PC-9 (cell line): Measurements from ENCODE around the gene RNF141. TPM values are rescaled to one million over a fixed set of nuclear protein-coding genes. Genes with fewer than 3 reads are reported as not detected.

Experiments
- BruUV-seq: library from RNA; stranded (reverse); fragments of 400-500 nt; replicated peaks from 2 replicates; lab custom pipeline; 2021; lab: Mats Ljungman, UMichigan
- CTCF ChIA-PET: fragments of 300-600 bp; sonication (Branson Sonifier 250); formaldehyde crosslinking; loops from one replicate; lab custom pipeline; 2022; ENCODE audit warnings: antibody characterized with exemption; lab: Charles Lee
- POLR2A ChIA-PET: fragments of 300-600 bp; sonication (Branson Sonifier 250); formaldehyde crosslinking; loops from one replicate; lab custom pipeline; 2022; ENCODE audit warnings: antibody characterized with exemption; ENCODE audit not compliant: unreplicated experiment; lab: Charles Lee
- DNase-seq, 2 experiments: peaks; one replicate each; pipeline versions ENCODE4 v3.0.0 to v3.0.0-alpha.2; 2015 to 2022; ENCODE audit warnings: mixed read lengths in 1 of 2
- H2AFZ ChIP-seq: fragments of 200-600 bp; sonication (generic); 2 replicates; pipeline ENCODE4 v1.8.1; 2017; ENCODE audit warnings: antibody characterized with exemption
- H3F3A ChIP-seq: fragments of 200-600 bp; sonication (generic); 2 replicates; pipeline ENCODE4 v1.8.1; 2017; ENCODE audit warnings: antibody characterized with exemption, mild to moderate bottlenecking, low read depth; ENCODE audit not compliant: insufficient read depth
- H3K27ac ChIP-seq: fragments of 200-600 bp; sonication (generic); 2 replicates; pipeline ENCODE4 v1.6.1; 2016; ENCODE audit warnings: mixed run types
- H3K27me3 ChIP-seq: fragments of 200-600 bp; sonication (generic); 2 replicates; pipeline ENCODE4 v1.6.1; 2016; ENCODE audit warnings: low read depth, mixed run types; ENCODE audit not compliant: insufficient read depth
- H3K36me3 ChIP-seq: fragments of 200-600 bp; sonication (generic); 2 replicates; pipeline ENCODE4 v1.6.1; 2016; ENCODE audit warnings: low read depth, mixed run types
- H3K4me1 ChIP-seq: fragments of 200-600 bp; sonication (generic); replicated peaks from 2 replicates; pipeline ENCODE4 v1.6.1; 2016; ENCODE audit warnings: mixed run types; ENCODE audit not compliant: insufficient read depth
- H3K4me2 ChIP-seq: fragments of 200-600 bp; sonication (generic); 2 replicates; pipeline ENCODE4 v1.6.1; 2017; ENCODE audit warnings: mixed run types
- H3K4me3 ChIP-seq: fragments of 200-600 bp; sonication (generic); 2 replicates; pipeline ENCODE4 v1.6.1; 2016; ENCODE audit warnings: mixed run types
- H3K79me2 ChIP-seq: fragments of 200-600 bp; sonication (generic); 2 replicates; pipeline ENCODE4 v1.6.1; 2017; ENCODE audit warnings: low read depth, mixed run types
- H3K9me2 ChIP-seq: fragments of 200-600 bp; sonication (generic); 2 replicates; pipeline ENCODE4 v1.8.1; 2017; ENCODE audit warnings: mild to moderate bottlenecking; ENCODE audit not compliant: insufficient read depth
- H3K9me3 ChIP-seq: fragments of 200-600 bp; sonication (generic); 2 replicates; pipeline ENCODE4 v1.8.1; 2016; ENCODE audit warnings: low read depth; ENCODE audit not compliant: insufficient read depth
- H4K20me1 ChIP-seq: fragments of 200-600 bp; sonication (generic); 2 replicates; pipeline ENCODE4 v1.8.1; 2017; ENCODE audit not compliant: insufficient read depth
- CTCF ChIP-seq: fragments of 200-600 bp; sonication (generic); conservative IDR thresholded peaks from 2 replicates; pipeline ENCODE4 v1.6.1; 2017; ENCODE audit warnings: mixed run types, antibody characterized with exemption, mild to moderate bottlenecking, moderate library complexity
- EZH2 ChIP-seq: fragments of 200-600 bp; sonication (generic); IDR thresholded peaks from 2 replicates; pipeline ENCODE4 v1.8.0; 2017; ENCODE audit warnings: antibody characterized with exemption, low read depth
- intact Hi-C: fragments of 100-400 bp; cut with micrococcal nuclease; formaldehyde crosslinking; loops from one replicate; pipeline ENCODE4 v1.10.0; 2022; ENCODE audit not compliant: unreplicated experiment
- total RNA-seq: library from RNA; stranded (reverse); gene quantifications from 2 replicates; pipeline ENCODE4 v1.2.3, GENCODE V29; 2021

The RNF141 gene
- total RNA-seq, 1 experiment from 2014 or later: 36.8 TPM

GRCh38 chr11:10539339-10539738, 1.6 kb downstream of the RNF141 start:
- no TSS peak for BruUV-seq
- no peak overlapping the region for H2AFZ ChIP-seq
- POLR2A ChIA-PET: no interaction called here

GRCh38 chr11:10538924-10539323, 2.1 kb downstream of the RNF141 start:
- H3K79me2 ChIP-seq: peaks cover 29% of the 10 kb centered on the region
- H3K4me2 ChIP-seq: peak overlapping the region; percentile 90
- ChIA-PET CTCF (no interaction called here), POLR2A (no interaction called here)
- no peak overlapping the region; the same call in 1 of the 2 replicates for H3K4me3 ChIP-seq
- TSS peak; percentile 2 for BruUV-seq
- H3F3A ChIP-seq: no peaks in the 10 kb centered on the region
- TF ChIP-seq EZH2 (no peak), CTCF (no peak)
- H3K27me3 ChIP-seq: no peaks in the 10 kb centered on the region
- intact Hi-C loops: no loop called here
- no peaks in the 10 kb centered on the region for H3K9me2 ChIP-seq
- H3K36me3 ChIP-seq: no peaks in the 10 kb centered on the region
- no peaks in the 10 kb centered on the region for H4K20me1 ChIP-seq
- H2AFZ ChIP-seq: no peak overlapping the region
- H3K4me1 ChIP-seq: peaks cover 21% of the 10 kb centered on the region
- DNase-seq: no peak
- no peaks in the 10 kb centered on the region for H3K9me3 ChIP-seq
- no peak overlapping the region for H3K27ac ChIP-seq

More at GRCh38 chr11:10539339-10539738, 1.6 kb downstream of the RNF141 start:
- Histone ChIP-seq H4K20me1 (no peaks in the 10 kb centered on the region), H3K4me1 (peaks cover 21% of the 10 kb centered on the region), H3K9me3 (no peaks in the 10 kb centered on the region), H3K27me3 (no peaks in the 10 kb centered on the region), H3F3A (no peaks in the 10 kb centered on the region), H3K36me3 (no peaks in the 10 kb centered on the region), H3K4me3 (peak overlapping the region; percentile 89; the same call in 1 of the 2 replicates), H3K9me2 (no peaks in the 10 kb centered on the region), H3K4me2 (peak overlapping the region; percentile 90), H3K79me2 (peaks cover 29% of the 10 kb centered on the region), H3K27ac (no peak overlapping the region)
- CTCF ChIA-PET: no interaction called here
- intact Hi-C loops: no loop called here
- peak in 1 of 2 experiments; percentile 65 for DNase-seq
- TF ChIP-seq EZH2 (no peak), CTCF (no peak)

DNA sequence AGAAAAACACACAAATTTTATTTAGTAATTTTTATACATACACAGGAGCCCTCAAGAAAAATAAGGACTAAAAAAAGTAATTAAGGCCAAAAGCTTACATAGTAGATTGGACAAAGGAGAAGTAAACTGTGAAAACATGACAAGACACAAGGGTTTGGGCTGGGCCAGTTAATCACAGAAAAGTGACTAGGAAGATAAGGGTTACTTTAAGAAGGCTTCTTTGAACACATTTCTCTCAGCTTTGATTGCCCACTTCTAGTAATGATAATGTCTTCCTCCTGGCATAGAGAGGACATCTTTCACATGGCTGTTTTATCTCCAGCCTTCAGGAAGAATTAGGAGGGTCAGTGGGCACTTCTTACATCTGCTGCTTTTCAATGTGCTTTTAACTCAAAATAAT, 3.4 kb downstream of the RNF141 start:
- Histone ChIP-seq H3K9me2 (no peaks in the 10 kb centered on the region), H3K36me3 (no peaks in the 10 kb centered on the region), H3K27me3 (no peaks in the 10 kb centered on the region), H3K4me1 (peaks cover 21% of the 10 kb centered on the region), H3K27ac (no peak overlapping the region), H3F3A (no peaks in the 10 kb centered on the region), H4K20me1 (no peaks in the 10 kb centered on the region), H2AFZ (no peak overlapping the region), H3K4me3 (no peak overlapping the region), H3K79me2 (peaks cover 29% of the 10 kb centered on the region), H3K4me2 (no peak overlapping the region), H3K9me3 (no peaks in the 10 kb centered on the region)
- DNase-seq: no peak
- POLR2A ChIA-PET: interaction anchor here (0.5 kb wide), 1 partner anchor 60 kb away, joined by 4 read pairs; no protein-coding TSS in a partner anchor
- TF ChIP-seq EZH2: no peak
- no peak for TF ChIP-seq CTCF
- CTCF ChIA-PET: no interaction called here
- intact Hi-C loops: no loop called here
- BruUV-seq: no TSS peak
